EL (cell line): ENCODE results near the gene ENTPD5.
"Not testable (repeated sequence)": the region's sequence is repeated elsewhere in the genome, so short reads cannot be mapped to it uniquely, and the experiment has no call there.

Experiments used
- DNase-seq: peaks from one replicate; pipeline ENCODE4 v3.0.0-alpha.2; 2016

The ENTPD5 gene

GRCh38 chr14:74018586-74019407 is at the start of gene ENTPD5, which contains the start of gene BBOF1:
TSS of gene ENTPD5 (minus strand) at chr14:74019288. CDS start at chr14:73988102, 31,186 bp downstream.
TSS of gene BBOF1 (plus strand) at chr14:74019349. CDS start at chr14:74019479, 130 bp downstream.
- peak; percentile 88 for DNase-seq

- DNase-seq: peak; percentile 19
These were observed 46.9 kb upstream of the ENTPD5 start for GRCh38 chr14:74065746-74066575.

- DNase-seq: peak; percentile 50
These were observed 45.8 kb upstream of the ENTPD5 start for GRCh38 chr14:74064883-74065282.

- DNase-seq: no peak
These were observed 45.3 kb upstream of the ENTPD5 start for GRCh38 chr14:74064426-74064825.

GRCh38 chr14:74062809-74063150 is 43.7 kb upstream of the ENTPD5 start:
- no peak for DNase-seq

- DNase-seq: no peak
These were observed 30.9 kb upstream of the ENTPD5 start for GRCh38 chr14:74049876-74050495.

- peak; percentile 6 for DNase-seq
These were observed 29.2 kb upstream of the ENTPD5 start for GRCh38 chr14:74048281-74048680.

GRCh38 chr14:74045522-74045921 is 26.4 kb upstream of the ENTPD5 start:
- no peak for DNase-seq

- no peak for DNase-seq
These were observed 23.2 kb upstream of the ENTPD5 start for GRCh38 chr14:74042296-74042695.

GRCh38 chr14:74038020-74038859 is 19.2 kb upstream of the ENTPD5 start:
- DNase-seq: peak; percentile 64

- DNase-seq: peak; percentile 69
These were observed 16.5 kb upstream of the ENTPD5 start for GRCh38 chr14:74035556-74035955.

- DNase-seq: no peak
These were observed 15.5 kb upstream of the ENTPD5 start for GRCh38 chr14:74034572-74034971.

GRCh38 chr14:74029136-74029535 is 10.0 kb upstream of the ENTPD5 start:
- no peak for DNase-seq

GRCh38 chr14:74022346-74022745 is 3.3 kb upstream of the ENTPD5 start:
- DNase-seq: no peak

- peak; percentile 58 for DNase-seq
These were observed 485 bp upstream of the ENTPD5 start for GRCh38 chr14:74019408-74020137.

- DNase-seq: peak; percentile 59
These were observed 908 bp downstream of the ENTPD5 start for GRCh38 chr14:74018174-74018585.

GRCh38 chr14:74015963-74016362 is 3.1 kb downstream of the ENTPD5 start:
- no peak for DNase-seq

GRCh38 chr14:74015176-74015575 is 3.9 kb downstream of the ENTPD5 start:
- no peak for DNase-seq

- peak; percentile 23 for DNase-seq
These were observed 4.8 kb downstream of the ENTPD5 start for GRCh38 chr14:74014299-74014698.

- no peak for DNase-seq
These were observed 10.1 kb downstream of the ENTPD5 start for GRCh38 chr14:74008843-74009499.

- not testable (repeated sequence) for DNase-seq
These were observed 13.4 kb downstream of the ENTPD5 start for GRCh38 chr14:74005664-74006063.
